Glutamatergic neuron (in vitro differentiated cells): ENCODE results near the gene ARHGAP24. TPM values are rescaled to one million over a fixed set of nuclear protein-coding genes. Genes with fewer than 3 reads are reported as not detected.

Experiments
- DNase-seq: peaks from one replicate; pipeline ENCODE4 v3.0.0; 2022
- H3K27ac Mint-ChIP-seq: one replicate; pipeline ENCODE4 v1.8.0; 2020; ENCODE audit warnings: mild to moderate bottlenecking, mixed read lengths, inconsistent platforms; ENCODE audit not compliant: unreplicated experiment
- H3K27me3 Mint-ChIP-seq: one replicate; pipeline ENCODE4 v1.8.0; 2020; ENCODE audit warnings: mild to moderate bottlenecking, moderate library complexity, mixed read lengths, inconsistent platforms; ENCODE audit not compliant: unreplicated experiment
- H3K36me3 Mint-ChIP-seq: one replicate; pipeline ENCODE4 v1.8.0; 2020; ENCODE audit warnings: mild to moderate bottlenecking, mixed read lengths, inconsistent platforms; ENCODE audit not compliant: unreplicated experiment
- H3K4me1 Mint-ChIP-seq: one replicate; pipeline ENCODE4 v1.8.0; 2020; ENCODE audit warnings: mild to moderate bottlenecking, low read depth, mixed read lengths, inconsistent platforms; ENCODE audit not compliant: unreplicated experiment
- H3K4me3 Mint-ChIP-seq: one replicate; pipeline ENCODE4 v1.8.0; 2020; ENCODE audit warnings: mild to moderate bottlenecking, mixed read lengths, inconsistent platforms; ENCODE audit not compliant: unreplicated experiment
- H3K9me3 Mint-ChIP-seq: one replicate; pipeline ENCODE4 v1.8.0; 2020; ENCODE audit warnings: mild to moderate bottlenecking, moderate library complexity, mixed read lengths, inconsistent platforms; ENCODE audit not compliant: unreplicated experiment
- total RNA-seq: library from RNA; stranded (reverse); fragmentation: NEBNext Ultra II Directional; extraction: Animal tissue kit (Norgen Biotek cat#: 25700); gene quantifications from one replicate; pipeline ENCODE4 v1.2.1, GENCODE V29; 2021; ENCODE audit not compliant: unreplicated experiment
- TF ChIP-seq, protein P1 (sequence below): fragments of 200-600 bp; sonication (generic); IDR thresholded peaks from one replicate; pipeline ENCODE4 v1.5.0; 2021; ENCODE audit not compliant: partially characterized antibody, unreplicated experiment

ARHGAP24 gene
- total RNA-seq, 1 donor from 2014 or later: 1.6 TPM

DNA sequence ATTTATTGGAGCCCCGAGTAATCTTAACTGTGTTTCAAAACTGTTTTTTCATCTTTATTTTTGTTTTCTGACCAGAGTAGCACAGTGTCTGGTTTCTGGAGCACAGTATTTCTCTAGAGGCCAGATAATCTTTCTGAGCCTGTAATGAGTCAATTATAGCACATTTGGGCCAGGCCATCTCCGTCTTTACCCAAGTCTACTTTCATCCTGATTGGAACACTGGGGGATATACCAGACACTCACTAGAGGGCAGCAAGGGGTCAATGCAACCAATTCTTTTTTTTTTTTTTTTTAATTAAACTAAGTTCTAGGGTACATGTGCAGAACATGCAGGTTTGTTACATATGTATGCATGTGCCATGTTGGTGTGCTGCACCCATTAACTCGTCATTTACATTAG lies 282.0 kb downstream of the ARHGAP24 start:
- no peak overlapping the region for H3K27ac Mint-ChIP-seq
- TF ChIP-seq, protein P1, sequence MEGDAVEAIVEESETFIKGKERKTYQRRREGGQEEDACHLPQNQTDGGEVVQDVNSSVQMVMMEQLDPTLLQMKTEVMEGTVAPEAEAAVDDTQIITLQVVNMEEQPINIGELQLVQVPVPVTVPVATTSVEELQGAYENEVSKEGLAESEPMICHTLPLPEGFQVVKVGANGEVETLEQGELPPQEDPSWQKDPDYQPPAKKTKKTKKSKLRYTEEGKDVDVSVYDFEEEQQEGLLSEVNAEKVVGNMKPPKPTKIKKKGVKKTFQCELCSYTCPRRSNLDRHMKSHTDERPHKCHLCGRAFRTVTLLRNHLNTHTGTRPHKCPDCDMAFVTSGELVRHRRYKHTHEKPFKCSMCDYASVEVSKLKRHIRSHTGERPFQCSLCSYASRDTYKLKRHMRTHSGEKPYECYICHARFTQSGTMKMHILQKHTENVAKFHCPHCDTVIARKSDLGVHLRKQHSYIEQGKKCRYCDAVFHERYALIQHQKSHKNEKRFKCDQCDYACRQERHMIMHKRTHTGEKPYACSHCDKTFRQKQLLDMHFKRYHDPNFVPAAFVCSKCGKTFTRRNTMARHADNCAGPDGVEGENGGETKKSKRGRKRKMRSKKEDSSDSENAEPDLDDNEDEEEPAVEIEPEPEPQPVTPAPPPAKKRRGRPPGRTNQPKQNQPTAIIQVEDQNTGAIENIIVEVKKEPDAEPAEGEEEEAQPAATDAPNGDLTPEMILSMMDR: peak; percentile 30
- no peaks in the 10 kb centered on the region for H3K4me1 Mint-ChIP-seq
- peak; percentile 15 for DNase-seq
- no peaks in the 10 kb centered on the region for H3K9me3 Mint-ChIP-seq
- no peak overlapping the region for H3K4me3 Mint-ChIP-seq
- no peaks in the 10 kb centered on the region for H3K27me3 Mint-ChIP-seq
- H3K36me3 Mint-ChIP-seq: no peaks in the 10 kb centered on the region

DNA sequence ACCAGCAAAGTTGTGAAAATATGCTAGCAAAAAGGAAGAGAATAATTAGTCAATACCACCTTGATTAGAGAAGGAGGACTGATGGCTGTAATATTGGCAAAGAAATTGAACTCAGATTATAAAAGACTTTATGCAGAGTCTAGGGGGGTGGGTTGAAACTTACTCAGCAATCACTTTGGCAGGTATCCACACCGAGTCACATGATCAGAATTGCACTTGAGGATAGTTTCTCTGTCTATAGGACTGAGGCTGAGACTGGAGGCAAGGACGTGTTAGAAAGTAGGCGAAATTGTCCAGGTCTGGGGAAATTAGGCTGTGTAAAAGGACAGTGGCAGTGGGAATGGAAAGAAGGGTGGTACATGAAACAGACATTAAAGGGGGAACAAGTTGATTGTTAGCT lies 284.4 kb downstream of the ARHGAP24 start:
- TF ChIP-seq, protein P1: no peak
- Mint-ChIP-seq H3K27me3 (no peaks in the 10 kb centered on the region), H3K27ac (no peak overlapping the region)

DNA sequence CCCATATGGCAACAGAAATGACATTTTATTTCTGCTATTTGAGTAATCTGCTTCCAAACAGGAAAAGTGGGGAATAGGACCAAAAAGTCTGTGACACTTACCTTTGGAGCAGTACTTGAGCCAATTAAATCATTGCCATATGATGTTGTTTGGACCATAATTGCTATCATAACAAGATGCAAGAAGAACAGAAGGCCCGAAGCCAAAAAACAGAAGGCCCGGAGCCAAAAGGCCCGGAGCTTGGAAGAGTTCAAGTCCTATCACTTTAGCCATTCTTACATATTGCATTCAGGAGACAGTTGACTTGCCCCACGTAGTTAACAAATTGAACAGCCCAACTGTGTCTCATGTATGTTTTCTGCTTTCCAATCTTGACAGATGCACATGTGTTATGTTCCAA lies 285.6 kb downstream of the ARHGAP24 start:
- Mint-ChIP-seq H3K4me1 (peaks cover 4% of the 10 kb centered on the region), H3K36me3 (no peaks in the 10 kb centered on the region), H3K4me3 (no peak overlapping the region), H3K9me3 (no peaks in the 10 kb centered on the region), H3K27ac (no peak overlapping the region), H3K27me3 (no peaks in the 10 kb centered on the region)
- TF ChIP-seq, protein P1: no peak
- no peak for DNase-seq

More for the DNA sequence above, 284.4 kb downstream of the ARHGAP24 start:
- Mint-ChIP-seq H3K4me1 (peaks cover 3% of the 10 kb centered on the region), H3K9me3 (no peaks in the 10 kb centered on the region), H3K4me3 (no peak overlapping the region), H3K36me3 (no peaks in the 10 kb centered on the region)
- no peak for DNase-seq

DNA sequence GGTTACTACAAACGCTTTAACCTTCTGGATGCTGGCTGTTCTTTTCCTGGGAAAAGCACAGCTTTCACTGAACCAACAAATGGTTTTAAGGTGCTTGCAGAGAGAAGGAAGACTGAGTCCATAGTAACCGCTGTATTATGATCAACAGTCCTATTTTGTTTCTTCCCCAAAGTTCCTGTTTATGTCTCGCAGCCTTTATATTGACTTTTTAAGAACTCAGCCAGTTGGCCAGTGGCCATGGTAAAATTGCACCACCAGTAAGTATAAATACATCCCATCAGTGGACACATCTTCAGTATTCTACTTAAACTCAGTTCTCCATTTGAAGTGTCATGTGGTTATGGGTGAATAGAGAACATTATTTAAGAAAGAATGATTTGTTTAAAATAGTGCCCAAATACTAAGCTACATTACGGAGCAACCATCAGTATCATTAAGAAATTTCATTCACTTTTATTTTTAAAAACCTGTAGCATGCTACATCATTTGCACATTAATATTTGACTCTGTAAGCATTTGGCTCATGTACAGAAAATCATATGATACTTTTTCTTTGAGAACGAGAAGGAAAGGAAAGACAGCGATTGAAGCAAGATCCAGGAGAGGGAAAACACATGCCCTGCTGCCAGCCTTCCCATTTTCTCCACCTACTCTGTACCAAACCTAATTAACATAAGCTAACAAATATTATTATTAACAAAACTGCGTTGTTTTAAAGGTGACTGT lies 287.0 kb downstream of the ARHGAP24 start:
- Mint-ChIP-seq H3K4me3 (no peak overlapping the region), H3K27me3 (no peaks in the 10 kb centered on the region), H3K27ac (no peak overlapping the region), H3K4me1 (peaks cover 4% of the 10 kb centered on the region), H3K36me3 (no peaks in the 10 kb centered on the region), H3K9me3 (no peaks in the 10 kb centered on the region)
- TF ChIP-seq, protein P1: no peak
- no peak for DNase-seq

DNA sequence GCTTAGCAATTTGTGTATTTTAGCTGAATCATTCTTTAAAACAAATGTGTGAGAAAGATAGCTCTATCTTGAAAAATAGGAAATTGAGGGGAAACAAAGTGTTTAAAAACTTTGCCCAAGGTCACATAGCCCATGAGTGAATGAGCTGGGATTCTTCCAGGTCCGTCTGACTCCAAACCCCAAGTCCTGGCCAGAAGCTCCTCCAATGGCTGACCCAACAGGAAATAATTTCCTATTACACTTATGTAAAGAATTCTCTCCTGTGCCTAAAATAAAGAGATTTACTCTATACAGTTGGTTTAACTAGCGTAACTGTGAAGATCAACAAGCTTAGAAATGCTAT lies 287.6 kb downstream of the ARHGAP24 start:
- Mint-ChIP-seq H3K36me3 (no peaks in the 10 kb centered on the region), H3K4me1 (peaks cover 4% of the 10 kb centered on the region), H3K9me3 (no peaks in the 10 kb centered on the region), H3K27ac (no peak overlapping the region), H3K4me3 (no peak overlapping the region), H3K27me3 (no peaks in the 10 kb centered on the region)
- no peak for DNase-seq
- TF ChIP-seq, protein P1: no peak
